PC-9 (cell line): ENCODE results near the gene MSH4.
"Not testable (repeated sequence)": the region's sequence is repeated elsewhere in the genome, so short reads cannot be mapped to it uniquely, and the experiment has no call there.

Experiments used
- EZH2 ChIP-seq: fragments of 200-600 bp; sonication (generic); IDR thresholded peaks from 2 replicates; pipeline ENCODE4 v1.8.0; 2017; ENCODE audit warnings: antibody characterized with exemption, low read depth
- TF ChIP-seq, protein P1 (sequence below): fragments of 200-600 bp; sonication (generic); conservative IDR thresholded peaks from 2 replicates; pipeline ENCODE4 v1.6.1; 2017; ENCODE audit warnings: mixed run types, antibody characterized with exemption, mild to moderate bottlenecking, moderate library complexity

- TF ChIP-seq, protein P1, sequence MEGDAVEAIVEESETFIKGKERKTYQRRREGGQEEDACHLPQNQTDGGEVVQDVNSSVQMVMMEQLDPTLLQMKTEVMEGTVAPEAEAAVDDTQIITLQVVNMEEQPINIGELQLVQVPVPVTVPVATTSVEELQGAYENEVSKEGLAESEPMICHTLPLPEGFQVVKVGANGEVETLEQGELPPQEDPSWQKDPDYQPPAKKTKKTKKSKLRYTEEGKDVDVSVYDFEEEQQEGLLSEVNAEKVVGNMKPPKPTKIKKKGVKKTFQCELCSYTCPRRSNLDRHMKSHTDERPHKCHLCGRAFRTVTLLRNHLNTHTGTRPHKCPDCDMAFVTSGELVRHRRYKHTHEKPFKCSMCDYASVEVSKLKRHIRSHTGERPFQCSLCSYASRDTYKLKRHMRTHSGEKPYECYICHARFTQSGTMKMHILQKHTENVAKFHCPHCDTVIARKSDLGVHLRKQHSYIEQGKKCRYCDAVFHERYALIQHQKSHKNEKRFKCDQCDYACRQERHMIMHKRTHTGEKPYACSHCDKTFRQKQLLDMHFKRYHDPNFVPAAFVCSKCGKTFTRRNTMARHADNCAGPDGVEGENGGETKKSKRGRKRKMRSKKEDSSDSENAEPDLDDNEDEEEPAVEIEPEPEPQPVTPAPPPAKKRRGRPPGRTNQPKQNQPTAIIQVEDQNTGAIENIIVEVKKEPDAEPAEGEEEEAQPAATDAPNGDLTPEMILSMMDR = not testable (repeated sequence)
- not testable (repeated sequence) for TF ChIP-seq EZH2
These were observed 146.4 kb downstream of the MSH4 start for GRCh38 chr1:75943037-75943436.
